HepG2 (cell line): ENCODE results near the gene PDSS2. TPM values are rescaled to one million over a fixed set of nuclear protein-coding genes. Genes with fewer than 3 reads are reported as not detected.
A peak's percentile ranks its signal among the peaks of the same experiment; 100 is the strongest.

ENCODE experiments used
- ARNT2 ChIP-seq: sonication (generic); formaldehyde crosslinking; IDR thresholded peaks from 2 replicates; pipeline ENCODE4 v1.8.0; 2022; ENCODE audit warnings: mild to moderate bottlenecking, low read depth, missing genetic modification reagents, moderate library complexity
- ATF2 ChIP-seq: sonication (generic); formaldehyde crosslinking; IDR thresholded peaks from 2 replicates; pipeline ENCODE4 v1.4.0; 2020; ENCODE audit warnings: missing genetic modification reagents
- DDIT3 ChIP-seq: sonication (generic); formaldehyde crosslinking; IDR thresholded peaks from 2 replicates; pipeline ENCODE4 v1.4.0; 2020; ENCODE audit warnings: mild to moderate bottlenecking, missing genetic modification reagents
- ERF ChIP-seq: IDR thresholded peaks from 2 replicates; pipeline ENCODE4 v1.6.1; 2018; ENCODE audit warnings: missing biosample characterization, missing genetic modification reagents
- ETV6 ChIP-seq: sonication (generic); formaldehyde crosslinking; conservative IDR thresholded peaks from 2 replicates; pipeline ENCODE4 v1.4.0; 2020; ENCODE audit warnings: missing genetic modification reagents
- GATAD2A ChIP-seq: IDR thresholded peaks from 2 replicates; pipeline ENCODE4 v1.6.1; 2016
- HNF4A ChIP-seq: sonication (generic); formaldehyde crosslinking; IDR thresholded peaks from 2 replicates; pipeline ENCODE4 v1.4.0; 2020; ENCODE audit warnings: missing genetic modification reagents
- PHF5A ChIP-seq: IDR thresholded peaks from one replicate; pipeline ENCODE4 v1.6.1; 2018; ENCODE audit warnings: low read depth, missing genetic modification reagents; ENCODE audit not compliant: unreplicated experiment
- RAD51 ChIP-seq: fragments of 450-650 bp; IDR thresholded peaks from 2 replicates; pipeline ENCODE4 v1.6.1; 2016; ENCODE audit warnings: borderline replicate concordance
- RBM39 ChIP-seq: fragments of 200-400 bp; formaldehyde crosslinking; IDR thresholded peaks from one replicate; pipeline ENCODE4 v1.6.1; 2018; ENCODE audit warnings: antibody characterized with exemption, mild to moderate bottlenecking, low read depth, low read length; ENCODE audit not compliant: poor library complexity, severe bottlenecking
- SMARCE1 ChIP-seq: fragments of 450-650 bp; IDR thresholded peaks from 2 replicates; pipeline ENCODE4 v1.6.1; 2017; ENCODE audit warnings: borderline replicate concordance
- SOX5 ChIP-seq: IDR thresholded peaks from 2 replicates; pipeline ENCODE4 v1.6.1; 2016; ENCODE audit warnings: borderline replicate concordance
- SP4 ChIP-seq: sonication (generic); formaldehyde crosslinking; IDR thresholded peaks from 2 replicates; pipeline ENCODE4 v1.8.1; 2023; ENCODE audit warnings: mild to moderate bottlenecking, missing genetic modification reagents
- TAF1 ChIP-seq: sonication (generic); formaldehyde crosslinking; IDR thresholded peaks from 2 replicates; pipeline ENCODE4 v1.4.0; 2020; ENCODE audit warnings: missing genetic modification reagents
- TFDP1 ChIP-seq: IDR thresholded peaks from 2 replicates; pipeline ENCODE4 v1.6.1; 2016; ENCODE audit warnings: missing compliant biosample characterization, missing genetic modification reagents, borderline replicate concordance
- TRIM24 ChIP-seq: sonication (generic); formaldehyde crosslinking; IDR thresholded peaks from 2 replicates; pipeline ENCODE4 v1.8.0; 2022; ENCODE audit warnings: mild to moderate bottlenecking, missing genetic modification reagents
- ZNF121 ChIP-seq: sonication (generic); formaldehyde crosslinking; IDR thresholded peaks from 2 replicates; pipeline ENCODE4 v1.5.0; 2020; ENCODE audit warnings: mild to moderate bottlenecking, missing genetic modification reagents
- ZNF232 ChIP-seq: sonication (generic); formaldehyde crosslinking; IDR thresholded peaks from 2 replicates; pipeline ENCODE4 v1.4.0; 2020; ENCODE audit warnings: missing genetic modification reagents, borderline replicate concordance
- ZNF234 ChIP-seq: sonication (generic); formaldehyde crosslinking; conservative IDR thresholded peaks from 2 replicates; pipeline ENCODE4 v1.5.1; 2020; ENCODE audit warnings: mild to moderate bottlenecking, missing genetic modification reagents
- ZNF530 ChIP-seq: sonication (generic); formaldehyde crosslinking; IDR thresholded peaks from 2 replicates; pipeline ENCODE4 v1.5.0; 2020; ENCODE audit warnings: low read depth, mild to moderate bottlenecking, missing genetic modification reagents
- ZNF597 ChIP-seq: sonication (generic); formaldehyde crosslinking; IDR thresholded peaks from 2 replicates; pipeline ENCODE4 v1.5.0; 2020; ENCODE audit warnings: missing genetic modification reagents
- ZNF629 ChIP-seq: sonication (generic); formaldehyde crosslinking; conservative IDR thresholded peaks from 2 replicates; pipeline ENCODE4 v1.5.0; 2020; ENCODE audit warnings: missing genetic modification reagents
- ZNF709 ChIP-seq: sonication (generic); formaldehyde crosslinking; IDR thresholded peaks from 2 replicates; pipeline ENCODE4 v1.5.0; 2020; ENCODE audit warnings: mild to moderate bottlenecking, missing genetic modification reagents
- ZNF747 ChIP-seq: sonication (generic); formaldehyde crosslinking; IDR thresholded peaks from 2 replicates; pipeline ENCODE4 v1.8.1; 2023; ENCODE audit warnings: missing genetic modification reagents, mild to moderate bottlenecking, borderline replicate concordance
- ZNF781 ChIP-seq: sonication (generic); formaldehyde crosslinking; IDR thresholded peaks from 2 replicates; pipeline ENCODE4 v1.5.1; 2020; ENCODE audit warnings: borderline replicate concordance, mild to moderate bottlenecking, missing genetic modification reagents; ENCODE audit errors: not compliant biosample characterization
- polyA plus RNA-seq, 8 experiments: library from polyadenylated mRNA; depleted of rRNA in 3 of 8; stranded (reverse) in 7 of 8; unstranded in 1 of 8; fragments of >200 nt; fragmentation: Illumina TruSeq in 4 of 8; extraction: Trizol in 4 of 8; gene quantifications; 2 replicates each; pipeline versions ENCODE4 v1.2.1 to v1.2.3, GENCODE V29; 2011 to 2016; ENCODE audit warnings: low read depth in 4 of 8, missing spikeins in 1 of 8, mixed read lengths in 1 of 8; ENCODE audit not compliant: insufficient read depth in 1 of 8
- total RNA-seq, 5 experiments: library from RNA; depleted of rRNA; stranded (reverse); fragments of >200 nt; fragmentation: Illumina TruSeq; extraction: Trizol; gene quantifications; 2 replicates each; pipeline ENCODE4 v1.2.3, GENCODE V29; 2016; ENCODE audit warnings: low read depth in 1 of 5

Gene PDSS2
- total and polyA plus RNA-seq, 2 of the 13 experiments (the other 11 are each of a cell fraction or from before 2014, with no cell fraction given) = 16.2 to 17.0 TPM

- no peak for TF ChIP-seq HNF4A (CRISPR knock-in tag)
- TF ChIP-seq ZNF234 (CRISPR knock-in tag) = peak; percentile 60; the same call in 1 of the 2 replicates
- TF ChIP-seq ZNF232 = peak; percentile 28; the same call in 1 of the 2 replicates
- no peak for TF ChIP-seq SMARCE1
- peak; percentile 34; the same call in 1 of the 2 replicates for TF ChIP-seq TFDP1
- peak; percentile 70; the same call in 1 of the 2 replicates for TF ChIP-seq ZNF709 (CRISPR knock-in tag)
- 0 out of 2 replicates have a peak, but pooled peaks have one; percentile 27 for TF ChIP-seq SOX5 (CRISPR knock-in tag)
- TF ChIP-seq ATF2 (CRISPR knock-in tag) = no peak
- TF ChIP-seq ETV6 = 0 out of 2 replicates have a peak, but pooled peaks have one; percentile 33
- TF ChIP-seq RAD51 = no peak
- no peak for TF ChIP-seq DDIT3
- TF ChIP-seq ZNF597 (CRISPR knock-in tag) = no peak
- TF ChIP-seq PHF5A = no peak
- TF ChIP-seq ZNF121 (CRISPR knock-in tag) = peak; percentile 96
- no peak for TF ChIP-seq TRIM24 (CRISPR knock-in tag)
- TF ChIP-seq ZNF530 (CRISPR knock-in tag) = no peak
- no peak for TF ChIP-seq GATAD2A (CRISPR knock-in tag)
- TF ChIP-seq TAF1 = peak; percentile 64; the same call in 1 of the 2 replicates
- no peak for TF ChIP-seq ERF
- peak; percentile 74 for TF ChIP-seq RBM39
- 0 out of 2 replicates have a peak, but pooled peaks have one; percentile 55 for TF ChIP-seq ARNT2 (CRISPR knock-in tag)
- peak; percentile 28; the same call in 1 of the 2 replicates for TF ChIP-seq ZNF747 (CRISPR knock-in tag)
- TF ChIP-seq SP4 = peak; percentile 46; the same call in 1 of the 2 replicates
- TF ChIP-seq ZNF781 = no peak
- no peak for TF ChIP-seq ZNF629
These were observed 343.6 kb downstream of the PDSS2 start (continued) for GRCh38 chr6:107115695-107116327.
